ENCODE results near the gene ENO1. TPM values are rescaled to one million over a fixed set of nuclear protein-coding genes. Genes with fewer than 3 reads are reported as not detected.

ENO1 gene
- total and polyA plus RNA-seq, 9 of the 15 experiments (the other 6 are each of a cell fraction or from before 2014, with no cell fraction given): 2,249 to 7,472 (median 2,868) TPM

GRCh38 chr1:8878698-8879463, 395 bp upstream of the ENO1 start (continued):
- TF ChIP-seq CTCFL (IDR thresholded peaks at IDR 0.05; ENCODE audit: borderline replicate concordance, insufficient read depth, low read depth, low read length, poor library complexity, severe bottlenecking): peak; percentile 10
- no peak for TF ChIP-seq HNRNPUL1 (IDR thresholded peaks at IDR 0.05; ENCODE audit: low read length)
- peak; percentile 91; the same call in 1 of the 2 replicates for TF ChIP-seq HDAC8 (tag; IDR thresholded peaks at IDR 0.05)
- peak; percentile 56 for TF ChIP-seq FUS (optimal IDR thresholded peaks at IDR 0.05; ENCODE audit: low read depth, low read length)
- TF ChIP-seq ZNF644 (tag; IDR thresholded peaks at IDR 0.05; ENCODE audit: low read depth): no peak; the same call in 1 of the 2 replicates
- peak; percentile 71 for TF ChIP-seq PRDM10 (IDR thresholded peaks at IDR 0.05; ENCODE audit: partially characterized antibody)
- peak; percentile 66 to 91 for TF ChIP-seq MAZ (CRISPR knock-in tag; conservative IDR thresholded peaks at IDR 0.05 in 1 of 2, IDR thresholded peaks at IDR 0.05 in 1 of 2)
- TF ChIP-seq MAFF (IDR thresholded peaks at IDR 0.05; ENCODE audit: low read length): no peak
- TF ChIP-seq NFIC (IDR thresholded peaks at IDR 0.05): peak; percentile 45; the same call in 1 of the 2 replicates
- no peak; the same call in 1 of the 2 replicates for TF ChIP-seq MXI1 (IDR thresholded peaks at IDR 0.05; ENCODE audit: low read depth, low read length)
- TF ChIP-seq L3MBTL2 (IDR thresholded peaks at IDR 0.05): peak; percentile 100
- TF ChIP-seq HSF4 (CRISPR knock-in tag; IDR thresholded peaks at IDR 0.05; ENCODE audit: borderline replicate concordance): peak; percentile 63; the same call in 1 of the 2 replicates
- TF ChIP-seq SMAD3 (CRISPR knock-in tag; conservative IDR thresholded peaks at IDR 0.05): peak; percentile 74; the same call in 1 of the 2 replicates
- TF ChIP-seq CUX1 (CRISPR knock-in tag; IDR thresholded peaks at IDR 0.05): peak; percentile 81; the same call in 1 of the 2 replicates
- TF ChIP-seq SNRNP70 (optimal IDR thresholded peaks at IDR 0.05; ENCODE audit: low read depth, low read length): no peak
- TF ChIP-seq GABPA (tag; conservative IDR thresholded peaks at IDR 0.05; ENCODE audit: low read depth): peak; percentile 93
